SK-N-SH treated with all-trans-retinoic acid at 6 μM for 48 hours (cell line): ENCODE measurements around the gene GOLGA8B.

Experiments used
- ATAC-seq: fragments of 200-7000 bp; cut with Tn5 transposase; 3 replicates; pipeline ENCODE4 v1.9.1; 2020; ENCODE audit warnings: mild to moderate bottlenecking, moderate library complexity
- BACH2 ChIP-seq: fragments of 250-450 bp; sonication (Bioruptor Pico); IDR thresholded peaks from 2 replicates; pipeline ENCODE4 v1.9.0; 2021; ENCODE audit warnings: mild to moderate bottlenecking, borderline replicate concordance
- CREB5 ChIP-seq: fragments of 250-450 bp; sonication (Bioruptor Pico); IDR thresholded peaks from 2 replicates; pipeline ENCODE4 v1.5.1; 2020; ENCODE audit warnings: low read depth, mild to moderate bottlenecking, moderate library complexity
- CSDC2 ChIP-seq: fragments of 250-450 bp; sonication (Bioruptor Pico); IDR thresholded peaks from 2 replicates; pipeline ENCODE4 v1.5.0; 2020; ENCODE audit warnings: mild to moderate bottlenecking, moderate library complexity
- CSRNP3 ChIP-seq: fragments of 250-450 bp; sonication (Bioruptor Pico); IDR thresholded peaks from 2 replicates; pipeline ENCODE4 v1.5.1; 2021; ENCODE audit warnings: mild to moderate bottlenecking, moderate library complexity
- GLIS3 ChIP-seq: fragments of 250-450 bp; sonication (Bioruptor Pico); IDR thresholded peaks from 2 replicates; pipeline ENCODE4 v1.5.0; 2020; ENCODE audit warnings: mild to moderate bottlenecking, moderate library complexity
- ISL1 ChIP-seq: fragments of 250-450 bp; sonication (Bioruptor Pico); IDR thresholded peaks from 2 replicates; pipeline ENCODE4 v2.1.2; 2022; ENCODE audit warnings: mild to moderate bottlenecking, moderate library complexity
- OSR1 ChIP-seq: fragments of 250-450 bp; sonication (Bioruptor Pico); IDR thresholded peaks from 2 replicates; pipeline ENCODE4 v1.8.0; 2022; ENCODE audit warnings: moderate library complexity, mild to moderate bottlenecking, inconsistent platforms
- PATZ1 ChIP-seq: fragments of 250-450 bp; sonication (Bioruptor Pico); IDR thresholded peaks from 2 replicates; pipeline ENCODE4 v1.8.0; 2020; ENCODE audit warnings: mild to moderate bottlenecking, moderate library complexity, borderline replicate concordance
- RARB ChIP-seq: fragments of 250-450 bp; sonication (Bioruptor Pico); IDR thresholded peaks from 2 replicates; pipeline ENCODE4 v1.8.0; 2021; ENCODE audit warnings: mild to moderate bottlenecking, moderate library complexity
- TCF4 ChIP-seq: fragments of 250-450 bp; sonication (Bioruptor Pico); IDR thresholded peaks from 2 replicates; pipeline ENCODE4 v1.8.0; 2021; ENCODE audit warnings: mild to moderate bottlenecking, moderate library complexity, borderline replicate concordance
- TOX ChIP-seq: fragments of 250-450 bp; sonication (Bioruptor Pico); IDR thresholded peaks from 2 replicates; pipeline ENCODE4 v1.8.0; 2021; ENCODE audit warnings: mild to moderate bottlenecking, moderate library complexity, borderline replicate concordance
- TSHZ2 ChIP-seq: fragments of 250-450 bp; sonication (Bioruptor Pico); IDR thresholded peaks from 2 replicates; pipeline ENCODE4 v1.5.0; 2020; ENCODE audit warnings: mild to moderate bottlenecking, moderate library complexity
- ZC3H10 ChIP-seq: fragments of 250-450 bp; sonication (Bioruptor Pico); IDR thresholded peaks from 2 replicates; pipeline ENCODE4 v1.5.1; 2021; ENCODE audit warnings: mild to moderate bottlenecking, moderate library complexity
- ZFP3 ChIP-seq: fragments of 250-450 bp; sonication (Bioruptor Pico); IDR thresholded peaks from 2 replicates; pipeline ENCODE4 v1.5.0; 2020; ENCODE audit warnings: mild to moderate bottlenecking, moderate library complexity
- ZFP30 ChIP-seq: fragments of 450-650 bp; formaldehyde crosslinking; IDR thresholded peaks from 2 replicates; pipeline ENCODE4 v1.5.0; 2022; ENCODE audit warnings: mild to moderate bottlenecking, moderate library complexity
- ZNF565 ChIP-seq: fragments of 450-650 bp; formaldehyde crosslinking; conservative IDR thresholded peaks from 2 replicates; pipeline ENCODE4 v1.5.0; 2020; ENCODE audit warnings: low read depth, mild to moderate bottlenecking, moderate library complexity
- ZNF70 ChIP-seq: fragments of 450-650 bp; formaldehyde crosslinking; IDR thresholded peaks from 2 replicates; pipeline ENCODE4 v1.5.0; 2020; ENCODE audit warnings: mild to moderate bottlenecking, moderate library complexity
- ZNF8 ChIP-seq: fragments of 450-650 bp; formaldehyde crosslinking; IDR thresholded peaks from 2 replicates; pipeline ENCODE4 v1.5.0; 2020; ENCODE audit warnings: mild to moderate bottlenecking, moderate library complexity

Gene GOLGA8B

GRCh38 chr15:34621675-34622074 lies 38.2 kb upstream of the GOLGA8B start:
- peak; percentile 74 for ATAC-seq

GRCh38 chr15:34620814-34621213 lies 37.4 kb upstream of the GOLGA8B start:
- no peak for ATAC-seq
- TF ChIP-seq TSHZ2 (CRISPR knock-in tag): no peak
- no peak for TF ChIP-seq CREB5
- TF ChIP-seq CSRNP3 (CRISPR knock-in tag): no peak
- TF ChIP-seq GLIS3 (CRISPR knock-in tag): no peak
- no peak for TF ChIP-seq ZNF565 (CRISPR knock-in tag)
- TF ChIP-seq ISL1 (CRISPR knock-in tag): no peak
- no peak for TF ChIP-seq ZNF70 (CRISPR knock-in tag)
- no peak for TF ChIP-seq CSDC2 (CRISPR knock-in tag)

More at GRCh38 chr15:34621675-34622074, 38.2 kb upstream of the GOLGA8B start:
- no peak for TF ChIP-seq PATZ1 (CRISPR knock-in tag)
- no peak for TF ChIP-seq OSR1 (CRISPR knock-in tag)
- no peak for TF ChIP-seq BACH2 (CRISPR knock-in tag)
- TF ChIP-seq ZNF8 (CRISPR knock-in tag): no peak
- TF ChIP-seq ZFP30: no peak
- TF ChIP-seq ZNF565 (CRISPR knock-in tag): no peak
- TF ChIP-seq GLIS3 (CRISPR knock-in tag): no peak
- no peak for TF ChIP-seq ZFP3 (CRISPR knock-in tag)
- TF ChIP-seq TCF4 (CRISPR knock-in tag): no peak
- no peak for TF ChIP-seq CSDC2 (CRISPR knock-in tag)
- no peak for TF ChIP-seq TSHZ2 (CRISPR knock-in tag)
- TF ChIP-seq RARB (CRISPR knock-in tag): no peak
- TF ChIP-seq ISL1 (CRISPR knock-in tag): no peak

GRCh38 chr15:34620142-34620541 lies 36.7 kb upstream of the GOLGA8B start:
- no peak for ATAC-seq
- TF ChIP-seq TOX (CRISPR knock-in tag) (no peak), TSHZ2 (CRISPR knock-in tag) (no peak), PATZ1 (CRISPR knock-in tag) (no peak), ZNF70 (CRISPR knock-in tag) (no peak), ZFP3 (CRISPR knock-in tag) (no peak), TCF4 (CRISPR knock-in tag) (no peak), ZFP30 (no peak), ZNF8 (CRISPR knock-in tag) (no peak), BACH2 (CRISPR knock-in tag) (no peak), ZC3H10 (CRISPR knock-in tag) (no peak), CSRNP3 (CRISPR knock-in tag) (no peak), ISL1 (CRISPR knock-in tag) (no peak)
